NCI-H1048 (cell line): ENCODE data around the gene STOX2.

Experiments
- DNase-seq: peaks from one replicate; lab custom pipeline; 2025; lab: John Stamatoyannopoulos, UW

The STOX2 gene

DNA sequence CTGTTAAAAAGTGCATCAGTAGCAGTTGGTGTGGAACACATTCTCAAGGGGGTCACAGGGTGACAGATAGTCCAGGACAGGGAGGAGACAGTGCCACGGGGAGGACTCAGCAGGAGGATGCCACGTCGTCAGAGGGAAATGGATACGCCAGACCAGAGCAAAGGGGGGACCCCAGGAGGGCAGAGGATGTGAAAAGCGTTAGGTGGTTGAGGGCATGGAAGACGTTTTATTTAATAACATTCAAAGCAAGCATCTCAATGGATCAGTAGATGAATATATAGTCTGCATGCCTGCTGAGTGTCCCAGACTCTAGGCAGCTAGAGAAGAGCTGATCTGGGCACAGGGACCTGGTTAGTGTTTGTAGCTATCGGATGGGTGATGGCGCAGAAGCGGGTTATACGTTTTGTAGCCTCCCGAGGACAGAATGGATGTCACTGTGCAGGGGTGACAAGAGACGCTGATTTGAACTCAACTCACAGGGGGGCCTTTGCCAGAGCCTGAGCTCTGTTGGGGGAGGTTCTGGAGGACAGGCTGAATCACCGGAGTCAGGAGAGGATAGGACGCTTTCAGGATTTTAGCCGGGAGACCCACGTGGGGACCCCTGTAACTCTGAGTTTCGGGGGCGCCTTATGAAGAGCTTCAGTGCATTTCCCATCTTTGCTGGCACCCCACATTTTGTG lies 81.3 kb downstream of the STOX2 start:
- no peak for DNase-seq

DNA sequence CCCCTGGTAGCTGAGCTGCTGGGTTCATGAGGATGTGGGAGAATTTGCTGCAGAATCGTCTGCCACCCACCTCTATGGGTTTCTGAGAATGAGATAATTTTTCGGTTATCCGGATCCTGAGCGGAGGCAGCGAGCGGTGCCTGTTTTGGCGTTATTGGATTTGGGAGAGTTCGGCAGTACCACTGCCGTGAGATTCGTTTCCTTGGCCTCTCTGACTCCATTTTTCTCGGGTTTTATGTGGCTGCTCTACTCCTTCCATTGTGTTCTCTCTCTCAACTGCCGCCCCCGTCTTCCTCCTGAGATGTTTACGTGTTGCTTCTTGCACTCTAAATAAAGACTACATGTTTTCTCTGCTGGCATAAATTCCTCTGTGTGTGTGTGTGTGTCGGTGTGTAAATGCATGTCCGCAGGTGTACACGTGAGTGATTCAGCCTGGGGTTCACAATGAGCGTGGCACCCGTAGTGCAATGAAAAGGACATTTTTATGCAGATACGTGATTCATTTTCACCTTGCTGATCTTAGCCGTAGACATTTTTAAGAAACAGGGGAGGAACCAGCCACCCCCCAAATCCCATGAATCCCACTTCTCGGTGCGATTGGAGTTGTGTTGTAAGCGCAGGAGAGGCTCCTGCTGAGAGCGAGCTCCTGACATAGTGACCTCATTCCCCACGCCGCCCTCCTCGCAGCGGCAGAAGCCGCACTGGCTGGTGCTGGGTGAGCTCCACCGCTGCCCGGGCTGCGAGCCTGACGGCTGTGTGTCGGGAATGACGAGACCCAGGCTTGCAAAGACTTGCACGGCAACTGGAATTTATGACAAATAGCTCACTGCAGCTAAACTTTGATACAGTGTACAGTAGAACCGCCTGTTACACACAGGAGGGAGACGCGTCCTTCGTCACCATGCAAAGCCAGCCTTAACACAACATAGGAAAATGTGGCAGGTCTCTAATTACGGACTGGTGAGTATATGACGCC lies 82.2 kb downstream of the STOX2 start:
- DNase-seq = no peak

DNA sequence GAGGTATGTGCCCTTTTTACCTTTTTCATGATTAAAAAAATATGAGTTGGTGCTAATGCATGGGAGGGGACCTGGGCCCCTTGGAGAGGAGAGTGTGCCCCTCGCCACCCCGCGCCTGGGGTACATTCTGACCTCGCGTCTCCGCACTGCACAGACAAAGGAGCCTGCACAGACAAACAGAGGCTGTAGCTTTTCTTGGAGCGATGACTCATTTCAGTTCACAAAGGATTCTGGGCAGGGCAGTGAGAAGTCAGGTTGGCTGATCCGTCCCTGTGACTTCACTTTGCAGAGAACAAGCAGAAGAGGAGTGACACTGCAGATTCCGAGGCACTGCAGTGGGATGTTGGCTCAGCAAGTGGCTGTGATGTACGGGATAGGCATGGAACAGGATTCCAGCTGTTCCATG lies 82.9 kb downstream of the STOX2 start:
- no peak for DNase-seq

DNA sequence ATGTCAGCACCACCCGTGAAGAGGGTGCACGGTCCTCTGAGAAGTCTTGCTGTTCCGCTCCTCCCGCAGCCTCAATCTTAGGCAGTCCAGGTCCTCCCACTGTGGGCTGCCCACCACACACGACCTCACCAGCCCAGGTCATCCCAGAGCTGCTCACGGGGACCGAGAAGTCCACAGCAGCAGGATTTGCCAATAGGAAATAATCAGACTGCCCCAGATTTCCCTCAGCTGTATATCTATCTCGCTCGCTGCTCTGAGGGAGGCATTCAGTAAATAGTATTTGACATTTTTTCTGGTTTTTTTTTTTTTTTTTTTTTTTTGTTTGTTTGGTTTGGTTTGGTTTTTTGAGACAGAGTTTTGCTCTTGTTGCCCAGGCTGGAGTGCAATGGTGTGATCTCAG lies 83.8 kb downstream of the STOX2 start:
- no peak for DNase-seq

DNA sequence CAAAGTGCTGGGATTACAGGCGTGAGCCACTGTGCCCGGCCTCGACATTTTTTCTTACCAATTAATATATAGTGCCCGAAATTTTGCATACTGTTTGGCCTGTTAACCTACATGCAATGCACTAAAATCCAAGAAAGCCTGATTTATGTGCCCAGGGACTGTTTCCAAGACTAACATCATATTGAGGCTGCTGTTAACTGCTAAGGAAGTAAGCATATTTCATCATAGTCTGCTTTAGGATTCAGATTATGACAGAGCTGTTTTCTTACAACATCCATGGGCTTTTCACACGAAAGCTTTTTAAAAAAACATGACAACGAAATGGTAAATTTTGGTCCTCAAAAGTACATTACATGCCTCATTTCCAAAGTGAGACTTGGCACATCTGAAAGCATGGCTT lies 84.4 kb downstream of the STOX2 start:
- DNase-seq = no peak

DNA sequence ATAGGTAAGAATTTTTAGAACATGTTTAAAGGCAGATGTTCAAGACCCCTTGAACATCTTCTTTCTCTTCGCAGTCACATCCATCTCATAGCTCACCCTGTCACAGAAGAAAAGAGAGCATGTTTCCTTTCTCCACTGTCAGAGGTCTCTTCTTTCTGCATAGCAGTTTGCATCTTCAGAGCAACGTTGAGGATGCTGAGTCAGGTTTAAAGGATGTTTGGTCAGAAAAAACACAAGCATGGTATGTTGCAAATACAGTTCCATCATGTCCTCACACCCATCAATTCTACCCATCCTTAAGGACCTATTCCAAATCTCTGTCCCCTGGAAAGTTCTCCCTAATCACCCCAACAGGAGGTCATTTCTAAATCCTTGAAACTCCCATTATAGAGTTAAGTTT lies 84.8 kb downstream of the STOX2 start:
- DNase-seq = no peak

DNA sequence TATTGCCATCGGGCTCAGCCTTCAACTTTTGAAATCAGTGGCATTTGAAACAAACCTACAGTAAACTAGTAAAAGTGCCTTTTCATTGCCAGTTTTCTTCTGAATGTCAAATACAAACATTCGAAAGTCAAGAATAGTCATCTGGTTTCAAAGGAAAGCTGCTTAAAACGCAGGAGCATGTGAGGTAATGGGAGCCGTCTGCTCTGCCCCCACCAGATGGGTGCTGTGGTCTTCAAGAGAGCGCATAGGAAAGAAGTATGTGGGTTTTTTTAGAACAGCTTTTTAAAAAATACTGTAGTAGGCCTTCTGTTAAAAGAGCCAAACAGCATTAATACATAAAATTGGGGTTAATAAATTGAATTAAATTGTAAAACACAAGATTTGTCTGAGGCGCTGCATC lies 88.6 kb downstream of the STOX2 start:
- no peak for DNase-seq

DNA sequence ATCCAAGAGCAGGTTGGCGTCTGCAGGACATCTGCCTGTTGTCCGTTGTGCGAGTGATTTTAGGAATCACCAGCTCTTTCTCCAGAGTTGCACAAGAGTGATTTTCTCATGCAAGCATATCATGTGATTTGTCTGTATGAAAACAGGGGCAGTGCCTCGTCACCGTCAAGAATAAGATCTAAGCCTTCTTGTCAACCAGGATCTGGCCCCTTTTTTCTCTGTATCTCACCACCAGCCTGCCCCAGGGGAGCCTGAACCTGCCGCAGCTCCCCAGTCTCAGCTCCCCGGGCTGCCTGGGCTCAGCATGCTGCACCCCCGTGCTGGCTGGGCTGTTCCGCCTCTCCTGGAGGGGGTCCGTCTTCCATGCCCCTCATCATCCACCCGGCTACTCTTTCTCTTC lies 90.5 kb downstream of the STOX2 start:
- no peak for DNase-seq

DNA sequence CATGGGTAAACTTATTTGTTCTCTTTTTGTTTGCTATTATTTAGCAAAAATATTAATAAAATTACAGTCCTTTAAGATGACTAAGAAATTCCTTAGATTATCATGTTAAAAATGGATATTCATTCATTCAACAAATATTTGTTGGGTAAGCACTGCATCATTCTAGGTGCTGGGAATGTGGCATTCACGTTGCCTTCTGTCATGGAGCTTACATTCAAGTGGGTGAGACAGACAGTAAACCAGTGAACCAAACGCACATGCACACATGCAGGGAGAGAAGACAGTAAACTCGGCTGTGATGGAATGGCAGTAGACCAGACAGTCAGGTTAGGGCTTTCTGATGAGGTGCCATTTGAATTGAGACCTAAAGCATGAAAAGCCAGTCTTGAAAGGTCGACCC lies 91.8 kb downstream of the STOX2 start:
- DNase-seq = no peak

DNA sequence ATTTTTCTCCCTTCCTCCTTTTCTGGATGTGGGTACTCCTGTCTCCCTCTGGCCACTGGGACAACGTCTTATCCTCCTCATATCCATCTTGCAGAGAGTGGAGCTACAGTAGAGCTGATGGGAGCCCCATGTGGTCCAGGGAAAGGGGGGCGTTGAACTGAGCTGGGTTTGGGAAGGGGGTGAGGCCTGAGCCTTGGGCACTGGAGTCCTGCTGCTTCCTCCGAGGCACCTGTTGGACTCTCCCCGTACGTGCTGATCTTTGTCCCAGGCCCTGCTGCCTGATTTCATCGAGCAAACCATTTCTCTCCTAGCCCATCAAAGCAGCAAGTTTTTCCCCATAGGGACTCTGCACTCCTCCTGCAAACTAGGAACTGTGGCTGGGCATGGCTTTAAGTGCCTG lies 94.3 kb downstream of the STOX2 start:
- no peak for DNase-seq

DNA sequence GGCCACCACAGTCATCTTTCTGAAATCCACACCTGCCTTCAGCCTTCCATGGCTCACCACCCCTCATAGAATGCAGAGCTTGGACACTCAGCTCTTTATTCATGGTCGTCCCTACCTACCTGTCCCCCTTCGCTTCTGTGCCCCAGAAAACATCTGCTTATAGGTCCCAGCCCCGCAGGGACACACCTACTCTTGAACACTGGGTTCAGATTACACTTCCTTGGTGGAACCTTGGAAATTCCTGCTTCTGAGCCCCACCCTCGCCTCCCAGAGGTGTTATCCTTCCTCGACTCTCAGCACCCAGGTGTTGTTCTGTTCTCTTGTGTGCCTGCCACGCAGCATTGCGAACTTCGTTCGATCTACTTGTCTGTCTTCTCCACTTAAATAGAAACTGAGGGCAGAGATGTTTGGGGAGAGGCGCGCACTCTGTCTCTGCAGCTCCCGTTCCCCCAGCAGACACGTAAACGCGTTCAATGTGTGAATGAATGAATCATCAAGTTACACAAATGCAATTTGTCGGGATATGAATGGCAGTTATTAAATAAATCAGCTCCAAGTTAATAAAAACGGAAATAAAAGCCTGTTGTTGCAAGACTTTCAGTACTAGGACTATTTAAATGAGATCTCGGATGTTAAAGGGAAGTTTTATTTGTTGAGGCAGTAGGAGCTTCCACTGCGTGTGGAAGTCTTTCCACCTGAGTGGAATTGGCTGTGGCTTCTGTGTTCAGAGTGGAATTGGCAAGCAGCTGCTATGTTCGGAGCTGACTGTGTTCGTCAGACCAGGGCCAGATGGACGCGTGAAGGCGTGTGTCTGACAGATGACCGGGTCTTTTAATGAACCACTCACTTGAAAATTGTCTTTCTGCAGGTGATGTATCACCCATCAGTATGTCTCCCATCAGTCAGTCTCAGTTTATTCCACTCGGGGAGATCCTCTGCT lies 95.6 kb downstream of the STOX2 start:
- no peak for DNase-seq

DNA sequence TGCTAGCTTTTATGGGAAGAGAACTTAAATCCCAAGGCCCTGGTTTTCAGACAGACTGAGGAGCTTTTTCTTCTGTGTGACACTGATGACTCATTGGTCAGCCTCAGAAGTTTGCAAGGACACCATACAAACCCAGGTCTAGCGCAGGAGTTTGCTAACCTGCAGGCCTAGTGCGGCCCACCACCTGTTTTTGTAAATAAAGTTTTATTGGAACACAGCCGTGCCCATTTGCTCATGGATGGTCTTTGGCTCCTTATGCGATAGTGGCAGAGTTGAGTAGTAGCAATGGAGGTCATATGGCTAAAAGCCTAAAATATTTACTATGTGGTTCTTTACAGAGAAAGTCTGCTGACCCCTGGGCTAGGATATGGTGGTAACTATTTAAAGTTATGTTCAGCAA lies 98.3 kb downstream of the STOX2 start:
- no peak for DNase-seq

DNA sequence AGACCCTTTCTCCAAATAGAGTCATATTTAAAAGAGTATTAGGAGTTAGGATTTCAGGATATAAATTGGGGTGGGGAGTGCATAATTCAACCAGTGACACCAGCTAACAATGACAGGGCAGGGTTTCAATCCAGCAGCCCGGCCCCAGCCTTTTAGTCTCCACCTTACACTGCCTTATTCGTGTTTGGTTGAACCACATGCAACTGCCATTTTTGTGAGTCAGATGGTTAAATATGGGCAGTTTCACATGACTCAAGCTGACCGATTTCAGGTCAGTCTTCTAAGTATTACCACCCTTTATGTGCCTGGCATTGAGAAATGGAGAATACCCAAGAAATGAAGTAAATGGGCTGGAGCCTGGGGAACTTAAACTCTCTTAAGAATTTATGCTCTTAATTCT lies 102.8 kb downstream of the STOX2 start:
- no peak for DNase-seq

DNA sequence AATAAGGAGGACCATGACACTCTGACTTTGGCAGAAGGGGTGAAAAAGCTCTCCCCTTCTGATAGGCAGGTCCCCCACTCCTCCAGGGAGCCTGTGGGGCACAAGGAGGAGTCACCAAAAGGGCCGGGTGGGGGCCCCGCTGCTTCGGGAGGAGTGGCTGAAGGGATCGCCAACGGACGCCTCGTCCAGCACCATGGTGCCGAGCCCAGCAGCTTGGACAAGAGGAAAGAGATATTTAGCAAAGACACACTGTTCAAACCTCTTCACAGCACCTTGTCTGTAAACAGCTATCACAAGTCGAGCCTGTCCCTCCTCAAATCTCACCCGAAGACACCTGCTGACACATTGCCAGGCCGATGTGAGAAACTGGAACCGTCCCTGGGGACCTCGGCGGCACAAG lies 105.6 kb downstream of the STOX2 start:
- no peak for DNase-seq

DNA sequence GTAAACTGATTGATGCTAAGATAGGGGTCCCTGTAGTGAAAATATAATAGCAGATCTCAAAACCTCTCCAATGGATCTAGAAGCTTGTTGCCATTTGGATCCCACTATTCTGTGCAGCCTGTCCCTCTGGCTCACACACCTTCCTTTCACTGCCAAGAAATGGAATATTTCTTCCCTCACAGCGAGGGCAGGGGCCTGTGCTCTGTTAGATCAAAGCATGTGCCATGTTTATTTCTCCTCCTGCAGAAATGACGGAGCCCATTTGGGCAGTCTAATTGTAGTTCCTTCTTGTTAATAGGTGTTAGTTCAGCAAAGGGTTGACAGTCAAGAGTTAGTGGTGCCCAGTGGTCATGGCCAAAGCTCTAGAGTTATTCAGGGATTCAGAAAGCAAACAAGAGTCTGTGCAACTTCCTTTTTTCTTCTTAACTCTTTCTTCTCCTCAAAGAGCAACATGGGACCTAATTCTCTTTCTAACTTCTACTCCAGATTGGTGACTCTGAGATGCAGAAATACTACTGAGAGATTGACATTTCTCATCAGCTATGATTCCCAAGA lies 106.8 kb downstream of the STOX2 start:
- DNase-seq = no peak

DNA sequence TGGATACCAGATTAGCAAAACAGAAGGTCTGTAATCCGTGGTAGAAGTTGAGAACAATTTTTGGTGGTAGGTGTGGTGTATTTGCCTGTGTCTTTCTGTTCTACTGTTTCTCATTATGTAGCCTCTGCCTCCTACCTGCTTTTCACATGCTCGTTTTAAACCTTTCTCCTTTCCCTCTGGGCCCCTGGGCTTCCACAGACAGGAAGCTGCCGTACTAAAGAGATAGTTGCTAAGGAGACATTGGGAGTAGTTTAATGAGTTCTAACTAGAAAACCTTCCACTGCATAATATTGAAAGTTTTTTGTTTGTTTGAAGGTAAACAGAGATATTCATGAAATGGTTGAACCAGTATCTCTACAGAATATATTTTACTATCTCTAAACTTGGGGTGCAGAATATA lies 107.8 kb downstream of the STOX2 start:
- no peak for DNase-seq

DNA sequence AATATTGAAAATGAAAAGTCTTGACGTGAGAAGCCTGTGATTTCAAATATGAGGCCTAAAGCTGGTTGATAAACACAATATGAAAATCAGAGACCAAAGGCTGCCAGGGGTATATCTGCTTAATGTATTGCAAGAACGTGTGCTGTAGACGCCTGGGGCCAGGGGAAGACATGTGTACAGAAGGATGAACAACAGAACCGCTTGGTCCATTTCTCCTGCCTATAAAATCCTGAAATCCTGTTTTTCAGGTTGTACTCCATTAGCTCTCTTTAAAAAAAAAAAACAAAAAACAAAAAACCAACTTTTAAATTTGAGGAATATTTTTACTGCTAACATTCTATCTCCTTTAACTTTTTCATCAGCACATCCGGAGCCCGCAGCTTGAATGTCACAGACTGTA lies 109.2 kb downstream of the STOX2 start:
- DNase-seq = no peak

DNA sequence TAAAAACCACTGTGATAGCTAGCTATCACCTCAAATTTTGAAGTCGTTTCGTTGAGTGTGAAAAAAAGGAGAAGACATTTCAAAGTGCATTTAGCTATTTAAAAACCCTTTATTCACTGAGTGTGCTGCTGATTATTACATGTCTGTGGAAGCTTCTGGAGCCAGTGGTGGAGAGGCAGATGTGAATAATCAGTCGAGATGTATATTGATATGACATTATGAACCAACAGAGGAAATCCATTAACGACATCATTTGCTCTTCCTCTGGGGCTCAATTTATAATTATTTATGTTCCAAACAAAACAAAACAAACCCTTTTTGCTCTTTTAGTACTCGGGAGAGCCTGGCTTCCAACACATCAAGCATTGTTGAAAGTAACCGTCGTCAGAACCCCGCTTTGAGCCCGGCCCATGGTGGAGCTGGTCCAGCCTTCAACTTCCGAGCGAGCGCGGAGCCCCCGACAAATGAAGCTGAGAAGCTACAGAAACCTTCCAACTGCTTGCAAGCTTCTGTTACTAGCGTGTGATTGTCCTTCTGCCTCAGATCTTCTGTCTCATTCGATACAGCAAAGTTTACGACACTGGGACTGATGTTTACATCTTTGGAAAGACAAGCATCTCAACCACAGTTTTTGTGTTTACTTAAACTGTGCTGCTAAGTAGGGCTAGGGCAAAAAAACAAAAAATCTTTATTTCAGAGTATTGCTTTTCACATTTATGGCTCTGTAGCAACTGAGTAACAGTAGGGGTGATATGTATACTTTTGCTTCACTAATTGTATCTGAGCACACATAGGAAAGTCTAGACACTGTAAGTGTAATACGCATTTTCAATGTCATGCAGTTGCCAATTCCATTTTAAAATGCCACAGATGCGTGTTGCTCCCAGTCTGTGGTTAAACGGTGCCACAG lies 111.9 kb downstream of the STOX2 start:
- DNase-seq = no peak

DNA sequence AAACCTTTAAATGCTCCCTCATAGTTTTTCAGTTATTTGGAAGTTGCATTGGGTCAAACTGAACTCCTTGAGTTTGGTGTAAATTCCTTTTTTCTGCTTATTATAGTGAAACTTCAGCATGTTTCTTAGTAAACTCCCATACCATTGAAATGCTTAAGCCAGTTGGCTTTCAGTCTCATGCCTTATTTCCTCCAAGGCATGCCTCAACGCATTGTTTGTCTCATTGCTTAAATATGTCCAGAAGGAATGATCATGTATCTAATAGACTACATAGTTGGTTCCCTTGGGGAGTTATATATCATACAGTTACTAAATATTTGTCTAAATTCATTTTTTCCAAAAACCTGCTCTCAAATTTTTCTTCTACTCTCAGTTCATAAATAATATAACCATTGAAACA lies 114.0 kb downstream of the STOX2 start:
- no peak for DNase-seq

DNA sequence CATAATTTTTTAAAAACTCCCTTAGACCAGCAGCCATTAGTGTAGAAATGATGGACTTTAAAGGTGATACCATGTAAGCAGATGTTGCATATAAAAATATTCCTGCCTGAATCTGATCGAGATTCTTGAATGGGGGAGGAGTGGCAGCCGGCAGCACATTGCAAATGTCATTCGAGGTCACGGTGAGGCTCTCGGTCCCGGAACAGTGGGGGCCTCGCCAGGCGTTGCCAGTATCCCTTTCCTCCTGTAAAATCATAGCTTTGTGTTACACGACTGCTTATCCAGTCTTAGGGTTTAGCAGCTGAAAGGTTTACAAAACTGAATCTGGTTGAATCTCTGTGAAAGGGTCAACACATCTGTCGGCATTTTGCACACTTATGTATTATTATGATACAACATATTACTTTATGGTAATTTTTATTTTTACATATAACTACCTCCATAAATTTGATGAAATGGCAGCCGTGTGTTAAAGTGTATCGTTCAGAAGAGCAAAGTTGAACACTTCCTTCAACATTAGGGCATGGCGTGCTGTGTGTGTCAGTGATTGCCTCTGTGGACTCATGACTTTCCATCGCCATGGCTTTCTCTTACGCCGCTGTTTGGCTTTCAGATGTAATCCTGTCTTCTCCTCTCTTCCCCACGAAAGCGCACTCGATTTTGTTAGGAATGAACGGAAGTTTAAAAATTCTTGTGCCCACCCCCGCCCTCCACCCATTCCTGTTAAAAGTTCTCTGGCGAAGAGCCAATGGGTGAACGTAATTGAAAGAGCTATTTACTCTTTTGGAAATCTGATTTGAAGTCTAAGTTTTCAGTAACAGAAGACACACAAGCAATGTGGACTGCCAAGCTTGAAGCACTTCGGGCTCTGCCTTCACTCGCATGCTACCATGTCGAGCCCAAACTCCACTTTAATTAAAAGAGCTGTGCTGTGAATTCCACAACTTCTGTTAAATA lies 114.8 kb downstream of the STOX2 start:
- DNase-seq = no peak
